Naive thymus-derived CD8-positive, alpha-beta T cell (primary cell): ENCODE data around the gene MYO5B. TPM values are rescaled to one million over a fixed set of nuclear protein-coding genes. Genes with fewer than 3 reads are reported as not detected.

Experiments used
- ATAC-seq, 2 donors: fragments of 150-1000 bp; cut with Tn5 transposase in 1 of 2; sonication (Bioruptor Pico), chemical (Tn5 transposase) in 1 of 2; 1 replicate in 1 of 2; 2 replicates in 1 of 2; pipeline ENCODE4 v1.10.0; 2021; ENCODE audit warnings: mild to moderate bottlenecking in 2 of 2, moderate library complexity in 2 of 2
- POLR2A ChIA-PET: fragments of 350-600 bp; sonication (Branson Sonifier 250); formaldehyde crosslinking; loops from one replicate; lab custom pipeline; 2021; ENCODE audit warnings: antibody characterized with exemption; lab: Charles Lee
- DNase-seq, 10 donors: peaks; one replicate each; pipeline versions ENCODE4 v3.0.0 to v3.0.0-alpha.2; 2020 to 2022
- H3K27ac Mint-ChIP-seq, 10 donors: one replicate each; pipeline ENCODE4 v1.8.0; 2020 to 2022; ENCODE audit warnings: mild to moderate bottlenecking in 10 of 10, mixed read lengths in 10 of 10, moderate library complexity in 4 of 10, inconsistent platforms in 1 of 10
- H3K27me3 Mint-ChIP-seq, 5 donors: one replicate each; pipeline ENCODE4 v1.8.0; 2021 to 2022; ENCODE audit warnings: mixed read lengths in 5 of 5
- H3K36me3 Mint-ChIP-seq, 3 donors: one replicate each; pipeline ENCODE4 v1.8.0; 2020 to 2022; ENCODE audit warnings: mixed read lengths in 3 of 3, mild to moderate bottlenecking in 2 of 3, inconsistent platforms in 1 of 3
- H3K4me1 Mint-ChIP-seq, 4 donors: one replicate each; pipeline ENCODE4 v1.8.0; 2021 to 2022; ENCODE audit warnings: mixed read lengths in 4 of 4
- H3K4me3 Mint-ChIP-seq, 10 donors: one replicate each; pipeline ENCODE4 v1.8.0; 2020 to 2022; ENCODE audit warnings: mild to moderate bottlenecking in 10 of 10, mixed read lengths in 10 of 10, moderate library complexity in 6 of 10, inconsistent platforms in 1 of 10
- H3K9me3 Mint-ChIP-seq, 9 donors: one replicate each; pipeline ENCODE4 v1.8.0; 2020 to 2022; ENCODE audit warnings: mixed read lengths in 9 of 9, mild to moderate bottlenecking in 3 of 9, inconsistent platforms in 1 of 9, moderate library complexity in 1 of 9
- polyA plus RNA-seq, 3 donors: library from polyadenylated mRNA; unstranded; fragments of 300-500 nt; fragmentation: Illumina TruSeq; gene quantifications; one replicate each; pipeline ENCODE4 v1.2.3, GENCODE V29; 2021
- total RNA-seq, 8 experiments: library from RNA in 2 of 8; stranded (reverse) in 2 of 8; gene quantifications; one replicate each; pipeline ENCODE4 v1.2.3 and lab custom pipeline; 2021 to 2026

MYO5B gene
- total and polyA plus RNA-seq, 5 experiments from 2014 or later = 0.03 TPM; not detected in 4

- peaks cover 0 to 16% (median 3%) of the 10 kb centered on the region in 9 donors for H3K9me3 Mint-ChIP-seq
- no peak for DNase-seq
- H3K4me1 Mint-ChIP-seq = peaks cover 6 to 19% (median 17%) of the 10 kb centered on the region in 4 donors
- ATAC-seq = no peak
- peaks cover 36 to 75% (median 68%) of the 10 kb centered on the region in 5 donors for H3K27me3 Mint-ChIP-seq
- no peak overlapping the region for H3K27ac Mint-ChIP-seq
- H3K4me3 Mint-ChIP-seq = no peak overlapping the region
- POLR2A ChIA-PET = no interaction called here
- H3K36me3 Mint-ChIP-seq = peaks cover 2 to 20% (median 3%) of the 10 kb centered on the region in 3 donors
Observed at GRCh38 chr18:50199921-50200320, 5.0 kb upstream of the MYO5B start.

- peaks cover 2 to 20% (median 3%) of the 10 kb centered on the region in 3 donors for H3K36me3 Mint-ChIP-seq
- peaks cover 5 to 17% (median 14%) of the 10 kb centered on the region in 4 donors for H3K4me1 Mint-ChIP-seq
- no peak overlapping the region for H3K4me3 Mint-ChIP-seq
- peaks cover 34 to 70% (median 63%) of the 10 kb centered on the region in 5 donors for H3K27me3 Mint-ChIP-seq
- peak overlapping the region in 1 of 10 donors; percentile 7 for H3K27ac Mint-ChIP-seq
- POLR2A ChIA-PET = no interaction called here
- no peak for DNase-seq
- H3K9me3 Mint-ChIP-seq = peaks cover 0 to 16% (median 3%) of the 10 kb centered on the region in 9 donors
- no peak for ATAC-seq
Observed at GRCh38 chr18:50199346-50199855, 4.5 kb upstream of the MYO5B start.

GRCh38 chr18:50196261-50196660 is 1.3 kb upstream of the MYO5B start:
- ATAC-seq = no peak
- POLR2A ChIA-PET = no interaction called here
- Mint-ChIP-seq H3K27ac (no peak overlapping the region), H3K4me3 (peak overlapping the region in 7 of 10 donors; percentile 23 to 70 (median 34)), H3K27me3 (peaks cover 41 to 86% (median 69%) of the 10 kb centered on the region in 5 donors), H3K4me1 (peaks cover 6 to 20% (median 17%) of the 10 kb centered on the region in 4 donors), H3K36me3 (peaks cover 2 to 20% (median 3%) of the 10 kb centered on the region in 3 donors), H3K9me3 (peaks cover 0 to 12% (median 3%) of the 10 kb centered on the region in 9 donors)
- DNase-seq = no peak

GRCh38 chr18:50195689-50196088 is 742 bp upstream of the MYO5B start:
- no peak for ATAC-seq
- POLR2A ChIA-PET = no interaction called here
- Mint-ChIP-seq H3K27me3 (peaks cover 40 to 86% (median 68%) of the 10 kb centered on the region in 5 donors), H3K36me3 (peaks cover 2 to 15% (median 3%) of the 10 kb centered on the region in 3 donors), H3K4me3 (peak overlapping the region; percentile 49 to 79 (median 72)), H3K9me3 (peaks cover 0 to 6% (median 3%) of the 10 kb centered on the region in 9 donors), H3K27ac (peak overlapping the region in 2 of 10 donors; percentile 49 to 55), H3K4me1 (peaks cover 6 to 20% (median 17%) of the 10 kb centered on the region in 4 donors)
- no peak for DNase-seq

DNA sequence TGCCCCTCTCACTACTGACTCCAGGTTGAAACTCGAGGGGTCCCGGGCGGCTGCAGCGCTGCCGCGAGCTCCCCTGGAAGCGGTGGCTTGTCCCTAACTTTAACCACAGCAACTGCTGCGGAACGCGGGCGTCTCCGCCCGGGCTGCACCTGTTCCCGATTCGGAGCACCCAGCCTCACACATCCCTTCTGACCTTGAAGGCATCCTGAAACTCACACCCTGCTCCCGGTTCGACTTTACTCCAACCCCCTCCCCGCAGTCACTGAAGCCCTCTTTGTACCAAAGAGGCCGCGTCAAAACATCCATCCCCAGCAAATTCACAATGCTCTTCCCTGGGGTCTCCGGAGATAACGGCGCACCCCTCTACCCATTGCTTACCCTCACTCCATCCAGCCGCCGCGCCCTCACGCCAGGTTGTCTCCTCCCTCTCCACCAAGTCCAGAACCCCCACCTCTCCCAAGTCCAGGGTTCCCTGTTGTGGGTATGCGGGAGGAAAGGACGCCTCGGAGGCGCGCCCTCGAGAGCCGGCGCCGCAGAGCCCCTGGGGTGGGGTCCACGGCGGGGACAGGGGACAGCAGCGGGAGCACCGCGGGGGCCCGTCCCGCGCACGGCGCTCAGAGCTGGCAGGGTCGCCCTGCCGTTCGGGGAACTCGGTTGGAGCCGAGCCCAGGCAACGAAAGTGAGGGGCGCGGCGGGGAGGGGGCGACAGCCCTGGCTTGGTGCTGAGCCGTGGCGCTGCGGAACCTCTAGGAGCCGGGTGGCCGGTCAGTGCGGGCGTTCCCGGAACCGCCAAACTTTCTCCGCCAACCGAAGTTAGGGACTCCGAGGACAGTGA is 934 bp downstream of the MYO5B start:
- peak overlapping the region in 1 of 10 donors; percentile 45 for H3K27ac Mint-ChIP-seq
- peaks cover 0 to 8% (median 3%) of the 10 kb centered on the region in 3 donors for H3K36me3 Mint-ChIP-seq
- H3K27me3 Mint-ChIP-seq = peaks cover 37 to 86% (median 68%) of the 10 kb centered on the region in 5 donors
- DNase-seq = no peak
- peaks cover 6 to 20% (median 17%) of the 10 kb centered on the region in 4 donors for H3K4me1 Mint-ChIP-seq
- POLR2A ChIA-PET = no interaction called here
- peak overlapping the region; percentile 43 to 80 (median 65) for H3K4me3 Mint-ChIP-seq
- H3K9me3 Mint-ChIP-seq = no peaks in the 10 kb centered on the region
- ATAC-seq = no peak

GRCh38 chr18:50192995-50193795 is 1.8 kb downstream of the MYO5B start:
- H3K27me3 Mint-ChIP-seq = peaks cover 35 to 85% (median 64%) of the 10 kb centered on the region in 5 donors
- H3K9me3 Mint-ChIP-seq = no peaks in the 10 kb centered on the region
- peaks cover 6 to 20% (median 17%) of the 10 kb centered on the region in 4 donors for H3K4me1 Mint-ChIP-seq
- POLR2A ChIA-PET = no interaction called here
- peaks cover 0 to 8% (median 3%) of the 10 kb centered on the region in 3 donors for H3K36me3 Mint-ChIP-seq
- ATAC-seq = no peak
- H3K4me3 Mint-ChIP-seq = peak overlapping the region; percentile 43 to 80 (median 62)
- H3K27ac Mint-ChIP-seq = no peak overlapping the region
- DNase-seq = no peak

- Mint-ChIP-seq H3K27ac (no peak overlapping the region), H3K4me3 (no peak overlapping the region), H3K9me3 (no peaks in the 10 kb centered on the region), H3K27me3 (peaks cover 24 to 74% (median 45%) of the 10 kb centered on the region in 5 donors), H3K36me3 (peaks cover 0 to 3% (median 0%) of the 10 kb centered on the region in 3 donors), H3K4me1 (peaks cover 6 to 18% (median 16%) of the 10 kb centered on the region in 4 donors)
- POLR2A ChIA-PET = no interaction called here
- DNase-seq (no peak), ATAC-seq (no peak)
Observed at GRCh38 chr18:50190926-50191325, 4.0 kb downstream of the MYO5B start.

DNA sequence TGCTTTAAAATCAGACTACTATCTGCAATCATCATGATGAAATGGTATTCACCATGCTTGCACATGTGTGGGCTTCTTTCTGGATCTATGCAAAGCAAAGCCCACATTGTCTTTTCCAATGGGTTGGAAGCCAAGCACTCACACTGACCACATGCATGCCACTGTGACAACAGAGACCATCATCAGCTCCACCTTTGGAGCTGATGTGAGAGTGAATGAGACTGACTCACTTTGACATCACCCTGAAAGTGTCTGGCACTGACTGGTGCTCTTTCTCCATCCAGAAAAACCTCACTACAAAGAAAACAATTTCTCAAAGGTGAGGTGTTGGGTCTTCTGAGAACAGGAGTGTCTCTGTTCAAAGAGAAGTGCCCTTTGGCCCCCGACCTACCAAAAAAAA is 4.7 kb downstream of the MYO5B start:
- no peaks in the 10 kb centered on the region for H3K9me3 Mint-ChIP-seq
- peaks cover 20 to 67% (median 38%) of the 10 kb centered on the region in 5 donors for H3K27me3 Mint-ChIP-seq
- H3K27ac Mint-ChIP-seq = no peak overlapping the region
- H3K36me3 Mint-ChIP-seq = no peaks in the 10 kb centered on the region
- DNase-seq (no peak), ATAC-seq (no peak)
- H3K4me1 Mint-ChIP-seq = peaks cover 6 to 13% (median 10%) of the 10 kb centered on the region in 4 donors
- POLR2A ChIA-PET = no interaction called here
- H3K4me3 Mint-ChIP-seq = no peak overlapping the region

DNA sequence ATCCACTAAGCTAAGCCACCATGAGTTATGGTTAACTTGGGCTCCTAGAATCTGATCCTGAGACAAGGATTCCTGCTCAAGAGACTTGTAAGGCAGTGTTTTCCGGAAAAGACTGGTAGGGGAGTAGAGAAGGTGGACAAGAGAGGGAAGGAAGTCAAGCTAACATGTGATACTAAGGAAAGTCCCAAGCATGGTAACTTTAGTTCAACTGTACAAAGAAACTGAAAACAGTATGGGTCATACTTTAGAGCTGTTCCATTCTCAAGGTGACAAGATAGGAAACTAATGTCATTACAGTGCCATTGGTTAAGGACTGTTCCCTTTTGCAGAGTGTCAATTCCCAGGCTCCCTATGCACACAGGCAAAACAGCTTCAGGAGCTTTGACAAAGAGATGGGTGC is 5.8 kb downstream of the MYO5B start:
- DNase-seq (no peak), ATAC-seq (no peak)
- H3K27ac Mint-ChIP-seq = no peak overlapping the region
- H3K4me1 Mint-ChIP-seq = peaks cover 6 to 12% (median 10%) of the 10 kb centered on the region in 4 donors
- H3K4me3 Mint-ChIP-seq = no peak overlapping the region
- POLR2A ChIA-PET = no interaction called here
- no peaks in the 10 kb centered on the region for H3K9me3 Mint-ChIP-seq
- peaks cover 21 to 67% (median 41%) of the 10 kb centered on the region in 5 donors for H3K27me3 Mint-ChIP-seq
- H3K36me3 Mint-ChIP-seq = no peaks in the 10 kb centered on the region

DNA sequence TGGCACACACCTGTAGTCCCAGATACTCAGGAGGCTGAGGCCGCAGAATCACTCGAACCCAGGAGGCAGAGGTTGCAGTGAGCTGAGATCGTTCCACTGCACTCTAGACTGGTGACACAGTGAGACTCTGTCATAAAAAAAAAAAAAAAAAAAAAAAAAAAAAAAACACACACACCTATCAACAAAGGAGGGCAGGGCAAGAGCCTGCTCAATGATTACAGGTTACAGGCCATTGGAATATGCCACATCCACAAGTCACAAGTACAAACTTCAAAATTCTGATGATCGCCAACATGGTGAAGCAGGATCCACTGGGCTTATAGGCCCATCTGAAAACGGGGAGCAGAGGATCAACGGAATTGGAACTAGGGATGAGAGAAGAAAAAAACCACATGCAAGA is 6.3 kb downstream of the MYO5B start:
- POLR2A ChIA-PET = no interaction called here
- DNase-seq = no peak
- Mint-ChIP-seq H3K9me3 (no peaks in the 10 kb centered on the region), H3K4me1 (peaks cover 3 to 8% (median 5%) of the 10 kb centered on the region in 4 donors), H3K4me3 (no peak overlapping the region), H3K36me3 (no peaks in the 10 kb centered on the region), H3K27ac (no peak overlapping the region), H3K27me3 (peaks cover 21 to 67% (median 41%) of the 10 kb centered on the region in 5 donors)
- ATAC-seq = no peak

GRCh38 chr18:50187659-50188058 is 7.3 kb downstream of the MYO5B start:
- POLR2A ChIA-PET = no interaction called here
- no peak for ATAC-seq
- Mint-ChIP-seq H3K4me3 (no peak overlapping the region), H3K9me3 (no peaks in the 10 kb centered on the region), H3K27me3 (peaks cover 26 to 70% (median 38%) of the 10 kb centered on the region in 5 donors), H3K36me3 (no peaks in the 10 kb centered on the region), H3K4me1 (no peaks in the 10 kb centered on the region), H3K27ac (no peak overlapping the region)
- no peak for DNase-seq

- H3K4me3 Mint-ChIP-seq = no peak overlapping the region
- H3K27ac Mint-ChIP-seq = no peak overlapping the region
- H3K36me3 Mint-ChIP-seq = no peaks in the 10 kb centered on the region
- DNase-seq = no peak
- no peaks in the 10 kb centered on the region for H3K9me3 Mint-ChIP-seq
- H3K4me1 Mint-ChIP-seq = no peaks in the 10 kb centered on the region
- H3K27me3 Mint-ChIP-seq = peaks cover 17 to 59% (median 32%) of the 10 kb centered on the region in 5 donors
- POLR2A ChIA-PET = no interaction called here
- no peak for ATAC-seq
Observed at GRCh38 chr18:50186385-50186784, 8.6 kb downstream of the MYO5B start.
